H1 (cell line): ENCODE measurements around the gene KLHL30. TPM values are rescaled to one million over a fixed set of nuclear protein-coding genes. Genes with fewer than 3 reads are reported as not detected.

Experiments
- CTCF ChIA-PET: fragments of 300-600 bp; sonication (Branson Sonifier 250); formaldehyde crosslinking; loops from one replicate; lab custom pipeline; 2021; ENCODE audit not compliant: partially characterized antibody; lab: Charles Lee
- POLR2A ChIA-PET: fragments of 300-600 bp; sonication (Branson Sonifier 250); formaldehyde crosslinking; loops from one replicate; lab custom pipeline; 2021; ENCODE audit warnings: inconsistent platforms; ENCODE audit not compliant: partially characterized antibody; lab: Charles Lee
- DNase-seq, 2 experiments: peaks; one replicate each; pipeline versions ENCODE4 v3.0.0 to v3.0.0-alpha.2; 2010 to 2022; ENCODE audit warnings: low spot score in 2 of 2, low read depth in 1 of 2, mixed read lengths in 1 of 2
- FAIRE-seq: peaks from 2 replicates; lab custom pipeline; 2011; peaks lifted over from hg19 to GRCh38; lab: Jason Lieb, UNC
- H2AFZ ChIP-seq: 2 replicates; pipeline ENCODE4 v1.8.1; 2012; ENCODE audit warnings: low read length, inconsistent platforms
- H2AK5ac ChIP-seq: 2 replicates; pipeline ENCODE4 v1.6.1; 2013; ENCODE audit warnings: low read depth, low read length
- H2BK120ac ChIP-seq: replicated peaks from 2 replicates; pipeline ENCODE3; 2013; ENCODE audit warnings: low read depth, low read length, inconsistent platforms
- H2BK12ac ChIP-seq: 2 replicates; pipeline ENCODE4 v1.6.1; 2013; ENCODE audit warnings: low read depth, low read length
- H2BK15ac ChIP-seq: 2 replicates; pipeline ENCODE4 v1.6.1; 2013; ENCODE audit warnings: low read length
- H2BK20ac ChIP-seq: 2 replicates; pipeline ENCODE4 v1.6.1; 2013; ENCODE audit warnings: low read length
- H2BK5ac ChIP-seq: 2 replicates; pipeline ENCODE4 v1.6.1; 2013; ENCODE audit warnings: low read depth, low read length
- H3K14ac ChIP-seq: 2 replicates; pipeline ENCODE4 v1.6.1; 2013; ENCODE audit warnings: inconsistent platforms; ENCODE audit not compliant: insufficient read length
- H3K18ac ChIP-seq: 2 replicates; pipeline ENCODE4 v1.6.1; 2013; ENCODE audit warnings: low read length; ENCODE audit errors: extremely low read depth
- H3K23ac ChIP-seq: 2 replicates; pipeline ENCODE4 v1.6.1; 2013; ENCODE audit warnings: inconsistent platforms; ENCODE audit not compliant: insufficient read length
- H3K23me2 ChIP-seq: 2 replicates; pipeline ENCODE4 v1.6.1; 2013; ENCODE audit warnings: low read depth, low read length
- H3K27ac ChIP-seq: 2 replicates; pipeline ENCODE4 v1.6.1; 2011; ENCODE audit warnings: low read depth, low read length, inconsistent platforms
- H3K27me3 ChIP-seq, 4 experiments: replicated peaks in 1 of 4; 1 replicate in 1 of 4; 2 replicates in 3 of 4; pipeline versions ENCODE4 v1.6.1 to v1.8.1; 2011 to 2013; ENCODE audit warnings: low read length in 3 of 4, mild to moderate bottlenecking in 3 of 4, inconsistent platforms in 2 of 4, mixed read lengths in 2 of 4, moderate library complexity in 1 of 4; ENCODE audit not compliant: control insufficient read depth in 3 of 4, insufficient read depth in 3 of 4; ENCODE audit errors: extremely low read depth in 1 of 4
- H3K36me3 ChIP-seq, 4 experiments: 2 replicates each; pipeline versions ENCODE4 v1.6.1 to v1.8.1; 2011 to 2013; ENCODE audit warnings: mild to moderate bottlenecking in 4 of 4, low read length in 3 of 4, moderate library complexity in 2 of 4, control low read depth in 1 of 4, inconsistent platforms in 1 of 4; ENCODE audit not compliant: insufficient read depth in 4 of 4, control insufficient read depth in 2 of 4
- H3K4ac ChIP-seq: replicated peaks from 2 replicates; pipeline ENCODE3; 2013; ENCODE audit warnings: low read length, low read depth, mixed read lengths, inconsistent platforms; ENCODE audit not compliant: insufficient read length
- H3K4me1 ChIP-seq, 4 experiments: replicated peaks in 1 of 4; 1 replicate in 1 of 4; 2 replicates in 3 of 4; pipeline versions ENCODE4 v1.6.1 to v1.8.1; 2011 to 2013; ENCODE audit warnings: low read length in 3 of 4, inconsistent platforms in 2 of 4, mixed read lengths in 1 of 4; ENCODE audit not compliant: insufficient read depth in 4 of 4, control insufficient read depth in 3 of 4
- H3K4me2 ChIP-seq, 2 experiments: 2 replicates each; pipeline versions ENCODE4 v1.6.1 to v1.8.1; 2011 to 2013; ENCODE audit warnings: low read depth in 2 of 2, low read length in 2 of 2, control low read depth in 1 of 2, inconsistent platforms in 1 of 2, mild to moderate bottlenecking in 1 of 2; ENCODE audit not compliant: insufficient read depth in 1 of 2
- H3K4me3 ChIP-seq, 4 experiments: fragments of 200-600, 300-600 bp in 1 of 4; sonication (generic), shearing (Covaris generic), sonication (Bioruptor Twin) in 1 of 4; 2 replicates each; pipeline versions ENCODE4 v1.5.1 to v1.8.1; 2011 to 2016; ENCODE audit warnings: low read length in 4 of 4, low read depth in 3 of 4, control low read depth in 2 of 4, inconsistent platforms in 2 of 4, mild to moderate bottlenecking in 2 of 4, mixed read lengths in 1 of 4, moderate library complexity in 1 of 4; ENCODE audit not compliant: insufficient read depth in 2 of 4; ENCODE audit errors: extremely low read depth in 1 of 4
- H3K56ac ChIP-seq: replicated peaks from 2 replicates; pipeline ENCODE3; 2013; ENCODE audit warnings: low read depth, mild to moderate bottlenecking, mixed read lengths, low read length, inconsistent platforms; ENCODE audit not compliant: insufficient read length
- H3K79me1 ChIP-seq: 2 replicates; pipeline ENCODE4 v1.6.1; 2013; ENCODE audit warnings: low read depth, low read length, control low read depth
- H3K79me2 ChIP-seq, 2 experiments: 2 replicates each; pipeline versions ENCODE4 v1.6.1 to v1.8.1; 2012 to 2013; ENCODE audit warnings: low read length in 2 of 2, mild to moderate bottlenecking in 2 of 2, inconsistent platforms in 1 of 2; ENCODE audit not compliant: insufficient read depth in 2 of 2, control insufficient read depth in 1 of 2
- H3K9ac ChIP-seq, 4 experiments: replicated peaks in 1 of 4; 1 replicate in 1 of 4; 2 replicates in 3 of 4; pipeline versions ENCODE4 v1.6.1 to v1.8.1; 2011 to 2013; ENCODE audit warnings: low read depth in 3 of 4, low read length in 3 of 4, control low read depth in 2 of 4, mild to moderate bottlenecking in 2 of 4, moderate library complexity in 2 of 4, inconsistent platforms in 1 of 4; ENCODE audit errors: extremely low read depth in 1 of 4
- H3K9me3 ChIP-seq, 2 experiments: 2 replicates each; pipeline versions ENCODE4 v1.6.1 to v1.8.1; 2012 to 2013; ENCODE audit warnings: mild to moderate bottlenecking in 2 of 2, moderate library complexity in 2 of 2, control low read depth in 1 of 2, inconsistent platforms in 1 of 2, low read depth in 1 of 2, low read length in 1 of 2, mixed read lengths in 1 of 2; ENCODE audit not compliant: insufficient read depth in 2 of 2
- H4K20me1 ChIP-seq, 2 experiments: replicated peaks in 1 of 2; 2 replicates each; pipeline versions ENCODE3 to v1.8.1; 2011 to 2013; ENCODE audit warnings: inconsistent platforms in 2 of 2, low read length in 2 of 2, mild to moderate bottlenecking in 1 of 2; ENCODE audit not compliant: insufficient read depth in 2 of 2, control insufficient read depth in 1 of 2
- H4K5ac ChIP-seq: 2 replicates; pipeline ENCODE4 v1.6.1; 2013; ENCODE audit warnings: low read length, low read depth, mixed read lengths, inconsistent platforms; ENCODE audit not compliant: insufficient read length
- H4K8ac ChIP-seq: 2 replicates; pipeline ENCODE4 v1.8.0; 2013; ENCODE audit warnings: mild to moderate bottlenecking, moderate library complexity, low read length, inconsistent platforms; ENCODE audit not compliant: insufficient read depth; ENCODE audit errors: extremely low read depth
- H4K91ac ChIP-seq: replicated peaks from 2 replicates; pipeline ENCODE3; 2013; ENCODE audit warnings: low read length, mixed read lengths, inconsistent platforms; ENCODE audit not compliant: insufficient read length
- E2F6 ChIP-seq: IDR thresholded peaks from 2 replicates; pipeline ENCODE4 v1.6.1; 2012; ENCODE audit warnings: inconsistent platforms
- NANOG ChIP-seq: IDR thresholded peaks from 2 replicates; pipeline ENCODE4 v1.6.1; 2011; ENCODE audit warnings: low read length, low read depth, mild to moderate bottlenecking, inconsistent platforms; ENCODE audit not compliant: insufficient read depth, poor library complexity, severe bottlenecking
- SP1 ChIP-seq: IDR thresholded peaks from 2 replicates; pipeline ENCODE4 v1.6.1; 2011; ENCODE audit warnings: low read depth, low read length
- WGBS, 2 experiments: shearing (Covaris generic) in 1 of 2; methylation state at CpG; one replicate each; pipeline versions ENCODE4 v1.1.6 to v1.1.7; 2013 to 2015; ENCODE audit warnings: low lambda C conversion rate in 2 of 2, mixed read lengths in 2 of 2, inconsistent platforms in 1 of 2, low coverage in 1 of 2, missing lambda C conversion rate in 1 of 2; ENCODE audit not compliant: insufficient replicate concordance in 2 of 2, insufficient coverage in 1 of 2, insufficient read length in 1 of 2; ENCODE audit errors: extremely low coverage in 1 of 2, missing lambda C conversion rate in 1 of 2; 5-methylcytosine and 5-hydroxymethylcytosine counted together
- polyA plus RNA-seq, 7 experiments: library from polyadenylated mRNA; depleted of rRNA in 3 of 7; stranded (reverse) in 5 of 7; unstranded in 2 of 7; fragments of >200 nt in 5 of 7; fragments of 200-250 nt in 2 of 7; gene quantifications; 1 replicate in 5 of 7; 2 replicates in 1 of 7; 4 replicates in 1 of 7; pipeline versions ENCODE4 v1.2.1 to v1.2.3, GENCODE V29; 2011 to 2013; ENCODE audit warnings: missing spikeins in 2 of 7, mixed read lengths in 2 of 7
- total RNA-seq: library from RNA; stranded (reverse); fragmentation: NEBNext Ultra II Directional; extraction: Animal tissue kit (Norgen Biotek cat#: 25700); gene quantifications from 2 replicates; pipeline ENCODE4 v1.2.1, GENCODE V29; 2021

KLHL30 gene
- total and polyA plus RNA-seq, 2 of the 8 experiments (the other 6 are each of a cell fraction or from before 2014, with no cell fraction given): not detected

- Histone ChIP-seq H4K8ac (peak overlapping the region; percentile 63; the same call in 1 of the 2 replicates), H3K23ac (no peak overlapping the region), H2AFZ (no peak overlapping the region), H3K9ac (no peak overlapping the region), H3K56ac (no peak overlapping the region), H3K27ac (no peak overlapping the region), H3K4me1 (peaks cover 0 to 13% (median 0%) of the 10 kb centered on the region in 4 experiments; a peak in 2 of 7 replicates), H4K5ac (no peak overlapping the region), H3K79me1 (no peaks in the 10 kb centered on the region), H2BK12ac (no peak overlapping the region), H2BK20ac (no peak overlapping the region), H2AK5ac (no peak overlapping the region), H3K4me3 (no peak overlapping the region), H2BK120ac (no peak overlapping the region), H2BK15ac (no peak overlapping the region), H3K79me2 (no peaks in the 10 kb centered on the region), H3K4me2 (no peak overlapping the region), H3K18ac (no peak overlapping the region), H4K20me1 (peaks cover 0 to 9% of the 10 kb centered on the region in 2 experiments), H3K14ac (no peak overlapping the region), H3K4ac (no peak overlapping the region), H4K91ac (no peak overlapping the region), H2BK5ac (no peak overlapping the region), H3K23me2 (peaks cover 11% of the 10 kb centered on the region; the same call in 1 of the 2 replicates), H3K36me3 (no peaks in the 10 kb centered on the region; a peak in 1 of 8 replicates), H3K9me3 (0 out of 4 replicates have a peak, but pooled peaks cover 0 to 4% of the 10 kb centered on the region in 2 experiments), H3K27me3 (no peaks in the 10 kb centered on the region)
- 93% methylated on average over 64 of the region's 68 CpGs; no CpG with 5 or more reads in 1 of the 2 experiments for WGBS, 2 experiments
- ChIA-PET CTCF (interaction anchor here (5.3 kb wide), 1 partner anchor 9 kb away, joined by 41 read pairs; the partner anchor contains the start of gene KLHL30), POLR2A (interaction anchor here (0.8 to 1.4 kb wide), 2 partner anchors 8 to 11 kb away, joined by 3 read pairs; no protein-coding TSS in a partner anchor)
- no peak for DNase-seq
- FAIRE-seq: no peak
- TF ChIP-seq NANOG: no peak
- TF ChIP-seq SP1: no peak
- TF ChIP-seq E2F6: no peak
These were observed 7.5 kb upstream of the KLHL30 start for GRCh38 chr2:238130696-238131628.
